ENCODE results near the gene IFNA8.
A peak's percentile ranks its signal among the peaks of the same experiment; 100 is the strongest.
"Not testable (repeated sequence)": the region's sequence is repeated elsewhere in the genome, so short reads cannot be mapped to it uniquely, and the experiment has no call there.

Gene IFNA8

DNA sequence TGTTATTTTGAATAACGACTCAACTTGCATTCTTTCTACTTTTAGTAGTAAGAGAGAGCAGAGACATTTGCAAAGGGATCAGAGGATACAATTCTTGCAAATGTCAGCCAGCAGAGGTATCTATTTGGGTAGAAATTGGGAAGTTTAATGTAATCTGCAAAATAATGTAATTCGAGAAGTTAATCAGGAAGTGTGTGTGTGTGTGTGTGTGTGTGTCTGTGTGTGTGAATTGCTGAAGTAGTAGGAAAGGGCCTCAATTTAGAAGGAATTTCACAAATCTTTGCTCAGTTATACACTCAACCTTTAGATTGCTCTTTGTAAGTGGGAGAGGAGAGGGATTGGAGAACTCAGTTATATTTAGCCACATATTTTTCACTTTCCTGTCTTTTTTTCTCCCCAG lies 20.3 kb downstream of the IFNA8 start:
- DNase-seq: no peak

DNA sequence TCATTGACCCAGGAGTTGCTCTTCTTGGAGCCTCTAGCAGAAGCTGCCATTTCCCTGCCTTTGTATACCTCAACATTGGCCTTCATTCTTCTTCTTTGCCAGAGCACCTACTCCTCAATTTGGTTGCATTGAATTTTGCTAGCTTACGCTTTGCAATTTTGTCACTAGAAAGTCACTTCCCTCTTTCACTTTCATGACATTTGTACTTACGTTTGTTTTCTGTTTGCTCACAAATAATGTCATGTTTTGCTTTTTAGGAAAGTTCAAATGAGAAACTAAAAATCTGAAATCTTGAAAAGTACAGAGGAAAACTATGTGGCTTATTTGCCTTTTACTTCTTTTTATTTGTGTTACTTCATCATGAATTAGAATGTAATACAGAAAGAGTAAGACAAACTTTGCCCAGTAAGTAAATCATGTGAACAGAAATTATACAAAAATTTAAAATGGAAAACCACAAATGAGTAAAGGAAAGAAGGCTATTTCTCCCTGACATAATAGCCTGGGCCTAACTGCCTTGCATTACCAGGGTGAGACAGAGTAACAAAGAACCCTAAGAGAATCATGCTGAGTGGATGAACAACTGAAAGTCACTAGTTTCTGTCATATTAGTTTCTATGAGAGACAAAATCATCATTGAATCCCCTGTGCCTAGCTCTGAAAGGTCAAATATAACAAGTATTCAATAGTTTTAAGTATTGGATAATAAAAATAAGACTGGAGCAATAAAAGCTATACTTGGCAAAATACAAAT lies 23.9 kb downstream of the IFNA8 start:
- no peak for DNase-seq

- DNase-seq: peak; percentile 61
Measured at GRCh38 chr9:21434202-21435014, 25.5 kb downstream of the IFNA8 start.

- not testable (repeated sequence) for DNase-seq
Measured at GRCh38 chr9:21435015-21435383, 26.1 kb downstream of the IFNA8 start.

DNA sequence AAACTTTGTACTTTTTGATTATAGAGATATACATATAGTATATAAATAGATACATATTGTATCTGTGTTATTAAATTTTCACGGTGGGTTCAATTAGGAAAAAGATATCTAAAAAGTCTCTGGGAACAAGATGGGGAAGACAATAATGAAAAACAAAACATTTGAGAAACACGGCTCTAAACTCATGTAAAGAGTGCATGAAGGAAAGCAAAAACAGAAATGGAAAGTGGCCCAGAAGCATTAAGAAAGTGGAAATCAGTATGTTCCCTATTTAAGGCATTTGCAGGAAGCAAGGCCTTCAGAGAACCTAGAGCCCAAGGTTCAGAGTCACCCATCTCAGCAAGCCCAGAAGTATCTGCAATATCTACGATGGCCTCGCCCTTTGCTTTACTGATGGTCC lies 31.2 kb downstream of the IFNA8 start, which contains the start of gene IFNA1:
Gene IFNA1, plus strand, starts transcription at position 301 of the 400 bp plus-strand sequence. Its CDS starts 69 bp downstream, at position 370.
- DNase-seq: no peak

GRCh38 chr9:21443849-21444625 lies 35.1 kb downstream of the IFNA8 start:
- DNase-seq: no peak

DNA sequence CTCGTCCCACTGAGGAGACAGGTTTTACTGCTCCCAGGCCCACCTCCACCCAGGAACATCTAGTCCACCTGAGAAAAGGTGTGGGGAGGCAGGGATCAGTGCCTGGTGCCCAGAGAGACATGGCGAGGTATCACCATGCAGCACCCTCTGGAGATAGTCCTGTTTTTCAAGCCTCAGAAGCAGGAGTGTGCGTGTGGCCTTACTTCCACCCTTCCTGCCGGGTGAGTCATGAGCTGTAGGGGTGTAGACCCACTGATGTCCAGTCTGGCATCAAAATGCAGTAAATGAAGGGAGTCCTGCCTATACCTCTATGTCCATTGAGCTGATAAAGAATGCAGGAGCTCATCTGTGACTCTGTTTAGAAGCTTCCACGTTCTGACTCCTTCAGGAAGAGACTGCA lies 40.4 kb downstream of the IFNA8 start:
- DNase-seq: not testable (repeated sequence)

DNA sequence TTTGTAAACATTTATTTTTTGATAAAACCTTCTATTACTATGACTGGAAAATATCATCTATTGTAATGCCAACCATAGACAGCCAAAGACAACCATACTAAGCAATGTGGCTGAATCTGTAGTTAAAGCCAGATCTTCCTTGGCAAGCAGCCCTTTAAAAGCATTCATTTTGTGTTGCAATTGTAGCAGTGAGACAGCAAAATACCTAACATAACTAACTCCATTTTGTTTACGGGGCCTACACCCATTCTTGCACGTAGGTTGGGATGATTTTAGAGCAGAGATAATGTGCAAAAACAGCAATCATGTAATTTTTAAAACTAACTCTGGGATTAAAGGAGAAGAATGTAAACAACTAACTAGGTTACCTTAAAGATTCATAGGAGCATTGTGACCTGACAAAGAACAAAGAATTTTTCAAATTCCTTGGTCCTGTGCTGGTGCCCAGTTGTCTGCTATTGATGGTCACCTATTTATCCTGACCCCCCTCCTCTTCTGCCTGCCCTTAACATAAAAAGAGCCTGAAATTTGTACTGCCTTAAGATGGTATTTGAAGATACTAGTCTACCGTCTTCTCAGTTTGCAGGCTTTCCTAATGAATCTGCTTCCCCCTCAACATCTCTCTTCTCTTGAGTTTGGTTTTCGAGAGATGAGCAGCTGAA lies 41.9 kb downstream of the IFNA8 start:
- DNase-seq: no peak

DNA sequence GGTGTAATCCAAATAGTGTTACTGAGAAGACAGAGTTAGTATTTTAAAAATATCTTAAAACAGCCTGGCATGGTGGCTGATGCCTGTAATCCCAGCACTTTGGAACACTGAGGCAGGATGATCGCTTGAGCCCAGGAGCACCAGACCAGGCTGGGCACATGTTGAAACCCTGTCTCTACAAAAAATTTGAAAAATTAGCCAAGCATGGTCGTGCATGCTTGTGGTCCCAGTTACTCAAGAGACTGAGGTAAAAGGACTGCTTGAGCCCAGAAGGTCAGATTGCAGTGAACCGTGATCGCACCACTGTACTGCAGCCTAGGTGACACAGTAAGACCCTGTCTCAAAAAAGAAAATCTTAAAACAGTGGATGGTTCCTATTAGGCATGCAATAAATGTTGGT lies 43.8 kb downstream of the IFNA8 start:
- DNase-seq: no peak

GRCh38 chr9:21454149-21454548 lies 45.2 kb downstream of the IFNA8 start:
- no peak for DNase-seq

- DNase-seq: peak; percentile 15
Measured at GRCh38 chr9:21455320-21455719, 46.4 kb downstream of the IFNA8 start.

Data from activated CD4-positive, alpha-beta T cell treated with anti-CD3 and anti-CD28 coated beads for 48 hours (primary cell).